ENCODE measurements around the gene FARSA. TPM values are rescaled to one million over a fixed set of nuclear protein-coding genes. Genes with fewer than 3 reads are reported as not detected.

The FARSA gene
- total and polyA plus RNA-seq, 2 of the 13 experiments (the other 11 are each of a cell fraction or from before 2014, with no cell fraction given) = 25.9 to 72.0 TPM

DNA sequence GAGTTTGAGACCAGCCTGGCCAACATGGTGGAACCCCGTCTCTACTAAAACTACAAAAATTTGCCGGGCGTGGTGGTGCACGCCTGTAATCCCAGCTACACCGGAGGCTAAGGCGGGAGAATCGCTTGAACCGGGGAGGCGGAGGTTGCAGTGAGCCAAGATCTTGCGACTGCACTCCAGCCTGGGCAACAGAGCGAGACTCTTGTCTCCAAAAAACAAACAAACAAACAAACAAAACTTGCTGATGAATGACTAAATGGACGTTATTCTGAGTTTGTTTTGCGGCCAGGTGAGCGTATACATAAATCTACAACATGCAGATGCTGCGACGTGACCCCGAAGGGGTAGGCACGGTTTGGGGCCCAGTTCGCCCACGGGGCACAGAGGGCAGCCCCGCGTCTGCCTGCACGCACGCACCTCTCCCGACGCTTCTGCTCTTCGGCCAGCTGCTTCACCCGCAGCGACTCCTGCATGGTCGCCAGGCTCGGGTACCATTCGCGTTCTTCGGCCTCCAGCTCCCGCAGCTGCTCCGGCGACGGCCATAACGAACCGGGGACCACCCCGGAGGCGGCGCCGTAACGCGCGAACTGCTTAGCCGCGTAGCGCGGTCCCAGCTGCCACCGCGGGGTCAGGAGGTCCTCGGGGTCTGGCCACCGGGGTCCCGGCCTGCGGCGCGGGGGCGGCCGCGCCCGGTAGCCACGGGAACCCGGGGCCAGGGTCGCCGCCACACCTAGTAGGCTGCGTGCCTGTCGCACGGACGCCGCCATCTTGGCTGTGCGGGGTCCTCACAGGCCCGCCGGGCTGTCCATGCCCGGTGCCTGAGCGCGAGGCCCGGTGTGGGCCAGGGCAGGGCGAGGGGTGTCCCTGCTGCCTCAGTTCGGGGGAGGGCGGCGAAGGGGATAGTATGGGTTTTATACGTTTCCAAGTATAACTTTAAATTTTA is 23.2 kb upstream of the FARSA start, which contains the start of gene GADD45GIP1 (continued):
- TF ChIP-seq ZNF709 (CRISPR knock-in tag; IDR thresholded peaks at IDR 0.05) (no peak; the same call in 1 of the 2 replicates), FOXA3 (CRISPR knock-in tag; IDR thresholded peaks at IDR 0.05) (0 out of 2 replicates have a peak, but pooled peaks have one; percentile 18), ZFP37 (CRISPR knock-in tag; IDR thresholded peaks at IDR 0.05; ENCODE audit: borderline replicate concordance) (no peak), KAT2B (IDR thresholded peaks at IDR 0.05; ENCODE audit: borderline replicate concordance, low read depth, low read length) (no peak), ZNF678 (CRISPR knock-in tag; IDR thresholded peaks at IDR 0.05) (no peak), POLR2A (IDR thresholded peaks at IDR 0.05; ENCODE audit: insufficient read depth in 1 of 2, low read depth in 2 of 2, low read length in 2 of 2) (peak; percentile 88 to 94), PRDM4 (CRISPR knock-in tag; IDR thresholded peaks at IDR 0.05; ENCODE audit: borderline replicate concordance) (no peak), RFX3 (CRISPR knock-in tag; IDR thresholded peaks at IDR 0.05) (no peak), ZNF225 (CRISPR knock-in tag; IDR thresholded peaks at IDR 0.05) (no peak), DMTF1 (CRISPR knock-in tag; IDR thresholded peaks at IDR 0.05) (no peak), ZNF670 (CRISPR knock-in tag; IDR thresholded peaks at IDR 0.05; ENCODE audit: borderline replicate concordance) (0 out of 2 replicates have a peak, but pooled peaks have one; percentile 52)
- TF ChIP-seq, protein P1, sequence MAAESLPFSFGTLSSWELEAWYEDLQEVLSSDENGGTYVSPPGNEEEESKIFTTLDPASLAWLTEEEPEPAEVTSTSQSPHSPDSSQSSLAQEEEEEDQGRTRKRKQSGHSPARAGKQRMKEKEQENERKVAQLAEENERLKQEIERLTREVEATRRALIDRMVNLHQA (CRISPR knock-in tag; IDR thresholded peaks at IDR 0.05) = no peak
- TF ChIP-seq, protein P2, sequence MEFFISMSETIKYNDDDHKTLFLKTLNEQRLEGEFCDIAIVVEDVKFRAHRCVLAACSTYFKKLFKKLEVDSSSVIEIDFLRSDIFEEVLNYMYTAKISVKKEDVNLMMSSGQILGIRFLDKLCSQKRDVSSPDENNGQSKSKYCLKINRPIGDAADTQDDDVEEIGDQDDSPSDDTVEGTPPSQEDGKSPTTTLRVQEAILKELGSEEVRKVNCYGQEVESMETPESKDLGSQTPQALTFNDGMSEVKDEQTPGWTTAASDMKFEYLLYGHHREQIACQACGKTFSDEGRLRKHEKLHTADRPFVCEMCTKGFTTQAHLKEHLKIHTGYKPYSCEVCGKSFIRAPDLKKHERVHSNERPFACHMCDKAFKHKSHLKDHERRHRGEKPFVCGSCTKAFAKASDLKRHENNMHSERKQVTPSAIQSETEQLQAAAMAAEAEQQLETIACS (CRISPR knock-in tag; IDR thresholded peaks at IDR 0.05) = no peak
- TF ChIP-seq, protein P3, sequence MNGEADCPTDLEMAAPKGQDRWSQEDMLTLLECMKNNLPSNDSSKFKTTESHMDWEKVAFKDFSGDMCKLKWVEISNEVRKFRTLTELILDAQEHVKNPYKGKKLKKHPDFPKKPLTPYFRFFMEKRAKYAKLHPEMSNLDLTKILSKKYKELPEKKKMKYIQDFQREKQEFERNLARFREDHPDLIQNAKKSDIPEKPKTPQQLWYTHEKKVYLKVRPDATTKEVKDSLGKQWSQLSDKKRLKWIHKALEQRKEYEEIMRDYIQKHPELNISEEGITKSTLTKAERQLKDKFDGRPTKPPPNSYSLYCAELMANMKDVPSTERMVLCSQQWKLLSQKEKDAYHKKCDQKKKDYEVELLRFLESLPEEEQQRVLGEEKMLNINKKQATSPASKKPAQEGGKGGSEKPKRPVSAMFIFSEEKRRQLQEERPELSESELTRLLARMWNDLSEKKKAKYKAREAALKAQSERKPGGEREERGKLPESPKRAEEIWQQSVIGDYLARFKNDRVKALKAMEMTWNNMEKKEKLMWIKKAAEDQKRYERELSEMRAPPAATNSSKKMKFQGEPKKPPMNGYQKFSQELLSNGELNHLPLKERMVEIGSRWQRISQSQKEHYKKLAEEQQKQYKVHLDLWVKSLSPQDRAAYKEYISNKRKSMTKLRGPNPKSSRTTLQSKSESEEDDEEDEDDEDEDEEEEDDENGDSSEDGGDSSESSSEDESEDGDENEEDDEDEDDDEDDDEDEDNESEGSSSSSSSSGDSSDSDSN (CRISPR knock-in tag; IDR thresholded peaks at IDR 0.05) = peak; percentile 78
- TF ChIP-seq, protein P4, sequence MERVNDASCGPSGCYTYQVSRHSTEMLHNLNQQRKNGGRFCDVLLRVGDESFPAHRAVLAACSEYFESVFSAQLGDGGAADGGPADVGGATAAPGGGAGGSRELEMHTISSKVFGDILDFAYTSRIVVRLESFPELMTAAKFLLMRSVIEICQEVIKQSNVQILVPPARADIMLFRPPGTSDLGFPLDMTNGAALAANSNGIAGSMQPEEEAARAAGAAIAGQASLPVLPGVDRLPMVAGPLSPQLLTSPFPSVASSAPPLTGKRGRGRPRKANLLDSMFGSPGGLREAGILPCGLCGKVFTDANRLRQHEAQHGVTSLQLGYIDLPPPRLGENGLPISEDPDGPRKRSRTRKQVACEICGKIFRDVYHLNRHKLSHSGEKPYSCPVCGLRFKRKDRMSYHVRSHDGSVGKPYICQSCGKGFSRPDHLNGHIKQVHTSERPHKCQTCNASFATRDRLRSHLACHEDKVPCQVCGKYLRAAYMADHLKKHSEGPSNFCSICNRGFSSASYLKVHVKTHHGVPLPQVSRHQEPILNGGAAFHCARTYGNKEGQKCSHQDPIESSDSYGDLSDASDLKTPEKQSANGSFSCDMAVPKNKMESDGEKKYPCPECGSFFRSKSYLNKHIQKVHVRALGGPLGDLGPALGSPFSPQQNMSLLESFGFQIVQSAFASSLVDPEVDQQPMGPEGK (CRISPR knock-in tag; IDR thresholded peaks at IDR 0.05) = peak; percentile 78

Measured in HepG2 (cell line).